PC-3 (cell line): Measurements from ENCODE around the gene NCF4.

ENCODE experiments used
- EZH2 ChIP-seq: fragments of 300-600 bp; sonication (generic); IDR thresholded peaks from one replicate; pipeline ENCODE4 v1.6.1; 2017; ENCODE audit warnings: antibody characterized with exemption, mild to moderate bottlenecking, low read length; ENCODE audit not compliant: unreplicated experiment
- TF ChIP-seq, protein P1 (sequence below): fragments of 300-600 bp; sonication (generic); conservative IDR thresholded peaks from 2 replicates; pipeline ENCODE4 v1.5.1; 2017; ENCODE audit warnings: antibody characterized with exemption, low read depth, mild to moderate bottlenecking, low read length

DNA sequence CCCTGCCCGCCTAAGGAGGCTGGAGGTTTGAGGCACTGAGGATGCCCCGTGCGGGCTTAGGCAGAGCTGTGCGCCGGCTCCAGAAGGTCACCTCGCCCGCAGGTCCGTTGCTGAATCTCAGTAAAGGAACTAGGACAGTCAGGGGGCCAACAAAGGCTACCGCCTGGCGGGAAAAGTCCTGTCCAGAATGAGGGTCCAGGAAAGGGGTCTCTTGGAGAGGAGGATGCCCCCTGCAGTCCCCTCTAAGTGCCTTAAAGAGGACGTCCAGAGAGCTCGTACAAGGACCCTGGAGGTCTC lies 44.5 kb upstream of the NCF4 start:
- TF ChIP-seq, protein P1, sequence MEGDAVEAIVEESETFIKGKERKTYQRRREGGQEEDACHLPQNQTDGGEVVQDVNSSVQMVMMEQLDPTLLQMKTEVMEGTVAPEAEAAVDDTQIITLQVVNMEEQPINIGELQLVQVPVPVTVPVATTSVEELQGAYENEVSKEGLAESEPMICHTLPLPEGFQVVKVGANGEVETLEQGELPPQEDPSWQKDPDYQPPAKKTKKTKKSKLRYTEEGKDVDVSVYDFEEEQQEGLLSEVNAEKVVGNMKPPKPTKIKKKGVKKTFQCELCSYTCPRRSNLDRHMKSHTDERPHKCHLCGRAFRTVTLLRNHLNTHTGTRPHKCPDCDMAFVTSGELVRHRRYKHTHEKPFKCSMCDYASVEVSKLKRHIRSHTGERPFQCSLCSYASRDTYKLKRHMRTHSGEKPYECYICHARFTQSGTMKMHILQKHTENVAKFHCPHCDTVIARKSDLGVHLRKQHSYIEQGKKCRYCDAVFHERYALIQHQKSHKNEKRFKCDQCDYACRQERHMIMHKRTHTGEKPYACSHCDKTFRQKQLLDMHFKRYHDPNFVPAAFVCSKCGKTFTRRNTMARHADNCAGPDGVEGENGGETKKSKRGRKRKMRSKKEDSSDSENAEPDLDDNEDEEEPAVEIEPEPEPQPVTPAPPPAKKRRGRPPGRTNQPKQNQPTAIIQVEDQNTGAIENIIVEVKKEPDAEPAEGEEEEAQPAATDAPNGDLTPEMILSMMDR, result no peak
- no peak for TF ChIP-seq EZH2
